Hepatocyte (in vitro differentiated cells): ENCODE measurements around the gene C14orf93.

Experiments
- EZH2 ChIP-seq: fragments of 200-600 bp; sonication (generic); IDR thresholded peaks from 2 replicates; pipeline ENCODE4 v1.6.1; 2016; ENCODE audit warnings: antibody characterized with exemption, mild to moderate bottlenecking, borderline replicate concordance
- EZH2phosphoT487 ChIP-seq: fragments of 200-600 bp; sonication (generic); IDR thresholded peaks from one replicate; pipeline ENCODE4 v1.6.1; 2018; ENCODE audit warnings: antibody characterized with exemption, mild to moderate bottlenecking, low read depth, moderate library complexity; ENCODE audit not compliant: unreplicated experiment, severe bottlenecking
- TF ChIP-seq, protein P1 (sequence below): fragments of 200-600 bp; sonication (generic); IDR thresholded peaks from 2 replicates; pipeline ENCODE4 v1.5.1; 2016; ENCODE audit warnings: antibody characterized with exemption, mild to moderate bottlenecking; ENCODE audit not compliant: poor library complexity

DNA sequence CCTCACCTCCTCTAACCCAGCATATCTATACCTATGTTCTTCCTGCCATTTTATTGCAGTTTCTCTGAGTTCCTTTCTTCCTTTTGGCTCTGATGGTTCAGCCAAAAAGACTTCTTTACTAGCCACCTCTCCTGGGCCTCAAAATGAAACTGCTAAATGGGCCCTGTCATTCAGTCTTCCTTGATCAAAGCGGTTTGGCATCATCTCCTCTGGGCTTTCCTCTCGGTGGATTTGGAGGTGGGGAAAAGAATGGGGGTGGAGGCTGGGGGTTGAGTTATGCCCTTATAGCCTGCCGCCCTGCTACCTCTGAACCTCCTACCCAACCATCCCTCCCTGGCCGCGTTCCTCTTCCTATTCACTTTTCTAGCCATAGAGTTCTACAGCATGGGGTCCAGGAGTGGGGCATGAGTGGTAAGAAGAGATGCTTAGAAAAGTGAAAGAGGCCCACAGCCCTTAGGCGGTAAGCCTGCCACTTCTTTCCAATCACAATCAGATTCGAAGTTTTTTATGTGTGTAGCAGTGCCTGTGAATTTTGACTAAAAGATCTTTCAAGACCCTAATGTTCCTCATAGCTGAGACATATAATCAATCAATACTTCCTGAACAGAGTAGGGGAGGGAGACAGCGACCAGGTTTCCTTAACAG is 30.1 kb downstream of the C14orf93 start:
- TF ChIP-seq EZH2 (no peak), EZH2phosphoT487 (no peak)
- TF ChIP-seq, protein P1, sequence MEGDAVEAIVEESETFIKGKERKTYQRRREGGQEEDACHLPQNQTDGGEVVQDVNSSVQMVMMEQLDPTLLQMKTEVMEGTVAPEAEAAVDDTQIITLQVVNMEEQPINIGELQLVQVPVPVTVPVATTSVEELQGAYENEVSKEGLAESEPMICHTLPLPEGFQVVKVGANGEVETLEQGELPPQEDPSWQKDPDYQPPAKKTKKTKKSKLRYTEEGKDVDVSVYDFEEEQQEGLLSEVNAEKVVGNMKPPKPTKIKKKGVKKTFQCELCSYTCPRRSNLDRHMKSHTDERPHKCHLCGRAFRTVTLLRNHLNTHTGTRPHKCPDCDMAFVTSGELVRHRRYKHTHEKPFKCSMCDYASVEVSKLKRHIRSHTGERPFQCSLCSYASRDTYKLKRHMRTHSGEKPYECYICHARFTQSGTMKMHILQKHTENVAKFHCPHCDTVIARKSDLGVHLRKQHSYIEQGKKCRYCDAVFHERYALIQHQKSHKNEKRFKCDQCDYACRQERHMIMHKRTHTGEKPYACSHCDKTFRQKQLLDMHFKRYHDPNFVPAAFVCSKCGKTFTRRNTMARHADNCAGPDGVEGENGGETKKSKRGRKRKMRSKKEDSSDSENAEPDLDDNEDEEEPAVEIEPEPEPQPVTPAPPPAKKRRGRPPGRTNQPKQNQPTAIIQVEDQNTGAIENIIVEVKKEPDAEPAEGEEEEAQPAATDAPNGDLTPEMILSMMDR: no peak
